HG03565 (cell line): Measurements from ENCODE around the gene ABCC3.

Source experiments
- ATAC-seq: cut with Tn5 transposase; IDR thresholded peaks from one replicate; pipeline ENCODE4 v1.9.1; 2021; ENCODE audit warnings: mild to moderate bottlenecking, moderate library complexity; ENCODE audit not compliant: unreplicated experiment

Gene ABCC3, protein sequence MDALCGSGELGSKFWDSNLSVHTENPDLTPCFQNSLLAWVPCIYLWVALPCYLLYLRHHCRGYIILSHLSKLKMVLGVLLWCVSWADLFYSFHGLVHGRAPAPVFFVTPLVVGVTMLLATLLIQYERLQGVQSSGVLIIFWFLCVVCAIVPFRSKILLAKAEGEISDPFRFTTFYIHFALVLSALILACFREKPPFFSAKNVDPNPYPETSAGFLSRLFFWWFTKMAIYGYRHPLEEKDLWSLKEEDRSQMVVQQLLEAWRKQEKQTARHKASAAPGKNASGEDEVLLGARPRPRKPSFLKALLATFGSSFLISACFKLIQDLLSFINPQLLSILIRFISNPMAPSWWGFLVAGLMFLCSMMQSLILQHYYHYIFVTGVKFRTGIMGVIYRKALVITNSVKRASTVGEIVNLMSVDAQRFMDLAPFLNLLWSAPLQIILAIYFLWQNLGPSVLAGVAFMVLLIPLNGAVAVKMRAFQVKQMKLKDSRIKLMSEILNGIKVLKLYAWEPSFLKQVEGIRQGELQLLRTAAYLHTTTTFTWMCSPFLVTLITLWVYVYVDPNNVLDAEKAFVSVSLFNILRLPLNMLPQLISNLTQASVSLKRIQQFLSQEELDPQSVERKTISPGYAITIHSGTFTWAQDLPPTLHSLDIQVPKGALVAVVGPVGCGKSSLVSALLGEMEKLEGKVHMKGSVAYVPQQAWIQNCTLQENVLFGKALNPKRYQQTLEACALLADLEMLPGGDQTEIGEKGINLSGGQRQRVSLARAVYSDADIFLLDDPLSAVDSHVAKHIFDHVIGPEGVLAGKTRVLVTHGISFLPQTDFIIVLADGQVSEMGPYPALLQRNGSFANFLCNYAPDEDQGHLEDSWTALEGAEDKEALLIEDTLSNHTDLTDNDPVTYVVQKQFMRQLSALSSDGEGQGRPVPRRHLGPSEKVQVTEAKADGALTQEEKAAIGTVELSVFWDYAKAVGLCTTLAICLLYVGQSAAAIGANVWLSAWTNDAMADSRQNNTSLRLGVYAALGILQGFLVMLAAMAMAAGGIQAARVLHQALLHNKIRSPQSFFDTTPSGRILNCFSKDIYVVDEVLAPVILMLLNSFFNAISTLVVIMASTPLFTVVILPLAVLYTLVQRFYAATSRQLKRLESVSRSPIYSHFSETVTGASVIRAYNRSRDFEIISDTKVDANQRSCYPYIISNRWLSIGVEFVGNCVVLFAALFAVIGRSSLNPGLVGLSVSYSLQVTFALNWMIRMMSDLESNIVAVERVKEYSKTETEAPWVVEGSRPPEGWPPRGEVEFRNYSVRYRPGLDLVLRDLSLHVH (N-terminal part only)

DNA sequence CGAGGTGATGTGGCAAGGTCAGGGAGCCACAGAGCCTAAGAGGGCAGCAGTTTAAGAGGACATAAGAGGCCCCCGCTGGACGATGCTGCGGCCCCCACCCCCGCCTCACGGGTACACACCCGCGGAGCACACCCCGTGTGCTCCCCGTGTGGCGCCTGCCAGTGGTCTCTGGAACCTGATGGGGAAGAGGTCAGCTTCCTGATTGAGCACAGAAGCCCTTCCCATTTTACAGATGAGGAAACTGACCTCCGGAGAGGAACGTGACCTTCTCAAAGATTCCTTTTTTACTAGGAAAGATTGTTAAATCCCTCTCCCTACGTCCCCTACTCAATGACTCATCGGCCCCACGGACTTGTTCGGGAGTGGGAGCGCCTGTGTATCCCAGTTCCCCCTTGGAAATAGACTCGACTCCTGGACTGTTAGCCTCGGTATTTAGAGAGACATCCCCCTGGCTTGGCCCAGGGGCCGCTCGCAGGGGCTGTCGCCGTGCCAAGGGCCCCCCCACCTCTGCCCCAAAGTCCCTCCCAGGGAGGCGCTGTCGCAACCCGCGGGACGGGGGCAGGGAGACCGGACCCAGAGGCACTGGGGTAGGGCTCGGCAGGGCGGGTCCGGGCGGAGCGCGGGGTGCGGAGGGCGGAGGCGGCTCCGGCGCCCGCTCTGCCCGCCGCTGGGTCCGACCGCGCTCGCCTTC is at the start of gene ABCC3:
TSS of gene ABCC3 (plus strand) at position 658 of the 691 bp plus-strand sequence. CDS start 56 bp downstream, outside the sequence.
- ATAC-seq, result no peak

DNA sequence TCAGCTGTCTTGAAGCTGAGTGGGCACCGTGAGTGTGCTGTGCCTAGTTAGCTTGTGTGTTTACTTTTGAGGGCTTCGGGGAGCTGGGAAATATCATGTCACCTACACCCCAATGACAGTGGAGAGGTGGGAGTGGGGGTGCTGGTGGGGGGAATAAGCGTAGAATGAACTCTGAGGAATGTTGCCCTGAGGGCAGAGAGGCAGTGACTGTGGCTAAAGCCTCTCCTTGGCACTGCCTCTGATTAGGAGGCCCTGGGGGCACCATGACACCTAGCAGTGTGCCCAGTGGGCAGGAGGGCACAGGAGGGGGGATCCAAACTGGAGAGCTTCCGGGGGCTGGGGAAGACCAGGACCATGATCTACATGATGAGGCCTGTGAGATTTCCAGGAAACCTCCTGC is 49.3 kb upstream of the ABCC3 start:
- ATAC-seq, result no peak

DNA sequence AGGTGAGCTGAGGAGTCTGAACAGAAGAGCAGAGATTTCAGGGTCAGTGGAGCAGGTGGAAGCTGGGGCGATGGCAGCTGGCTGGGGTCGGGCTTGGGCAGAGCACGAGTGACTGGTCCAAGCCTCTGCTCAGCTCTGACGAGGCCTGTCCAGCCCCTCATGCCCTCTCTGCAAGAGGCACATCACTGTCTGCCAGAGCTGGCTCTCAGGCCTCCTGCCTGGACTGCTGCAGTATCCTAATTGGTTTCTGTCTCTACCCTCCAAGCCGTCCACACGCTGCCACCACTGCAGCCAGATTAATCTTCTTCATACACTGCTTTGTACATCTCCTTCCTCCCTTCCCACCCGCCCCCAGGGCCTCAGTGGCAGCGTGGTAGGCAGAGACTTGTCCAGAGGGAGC is 48.8 kb upstream of the ABCC3 start:
- ATAC-seq, result no peak

DNA sequence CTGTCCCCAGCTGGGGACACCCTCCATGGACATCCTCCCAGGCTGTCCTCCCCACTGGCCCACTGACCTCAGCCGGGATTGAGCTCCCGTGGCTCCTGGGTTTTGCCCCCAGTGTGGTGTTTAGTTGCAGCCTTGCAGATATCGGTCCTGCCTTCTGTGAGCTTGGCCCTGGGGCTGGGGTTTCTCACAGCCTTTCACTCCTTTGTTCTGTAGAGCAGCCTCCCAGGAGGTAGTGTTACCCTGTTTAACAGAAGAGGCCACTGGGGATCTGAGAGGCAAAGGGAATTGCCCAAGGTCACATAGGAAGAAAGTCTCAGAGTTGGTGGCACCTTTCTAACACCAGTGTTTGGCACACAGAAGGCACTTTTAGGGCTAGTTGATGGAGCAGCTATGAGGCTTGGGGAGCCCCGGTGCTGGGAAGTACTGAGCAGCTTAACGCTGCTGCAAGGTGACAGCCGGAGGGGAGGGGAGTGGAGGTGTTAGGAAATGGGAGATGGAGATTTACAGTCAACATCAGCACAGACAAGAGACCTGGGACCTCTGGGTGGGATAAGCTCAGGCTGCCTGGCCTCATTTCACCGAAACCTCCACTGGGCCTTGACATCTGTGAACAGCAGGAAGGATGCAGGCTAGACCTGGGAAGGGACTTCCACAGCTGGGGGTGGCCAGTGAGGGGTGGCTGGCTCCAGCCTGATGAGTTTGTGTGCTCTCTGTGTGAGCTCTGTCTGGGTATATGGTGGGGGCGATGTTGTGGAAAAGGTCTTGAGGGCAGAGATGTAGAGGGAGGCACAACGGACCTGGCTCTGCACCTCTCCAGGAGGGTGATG is 48.0 kb upstream of the ABCC3 start:
- ATAC-seq, result no peak

DNA sequence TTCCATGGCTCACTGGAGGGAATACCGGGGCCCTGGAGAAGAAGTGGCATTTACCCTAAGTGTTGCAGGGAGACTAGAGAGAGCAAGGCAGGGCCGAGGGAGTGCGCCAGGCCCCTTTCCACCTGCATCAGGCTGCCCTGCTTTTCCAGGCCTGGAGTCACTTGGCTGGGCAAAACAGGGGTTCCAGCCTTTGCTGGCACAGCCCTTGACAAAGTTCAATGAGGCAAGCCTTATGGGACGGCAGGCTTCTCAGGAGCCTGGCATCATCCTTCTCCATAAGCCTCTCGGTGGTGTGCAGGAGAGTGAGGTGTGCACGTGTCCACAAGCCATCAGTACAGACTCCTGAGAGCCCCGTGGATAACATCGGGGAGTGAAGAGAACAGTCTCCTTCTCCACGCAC is 47.1 kb upstream of the ABCC3 start:
- no peak for ATAC-seq

DNA sequence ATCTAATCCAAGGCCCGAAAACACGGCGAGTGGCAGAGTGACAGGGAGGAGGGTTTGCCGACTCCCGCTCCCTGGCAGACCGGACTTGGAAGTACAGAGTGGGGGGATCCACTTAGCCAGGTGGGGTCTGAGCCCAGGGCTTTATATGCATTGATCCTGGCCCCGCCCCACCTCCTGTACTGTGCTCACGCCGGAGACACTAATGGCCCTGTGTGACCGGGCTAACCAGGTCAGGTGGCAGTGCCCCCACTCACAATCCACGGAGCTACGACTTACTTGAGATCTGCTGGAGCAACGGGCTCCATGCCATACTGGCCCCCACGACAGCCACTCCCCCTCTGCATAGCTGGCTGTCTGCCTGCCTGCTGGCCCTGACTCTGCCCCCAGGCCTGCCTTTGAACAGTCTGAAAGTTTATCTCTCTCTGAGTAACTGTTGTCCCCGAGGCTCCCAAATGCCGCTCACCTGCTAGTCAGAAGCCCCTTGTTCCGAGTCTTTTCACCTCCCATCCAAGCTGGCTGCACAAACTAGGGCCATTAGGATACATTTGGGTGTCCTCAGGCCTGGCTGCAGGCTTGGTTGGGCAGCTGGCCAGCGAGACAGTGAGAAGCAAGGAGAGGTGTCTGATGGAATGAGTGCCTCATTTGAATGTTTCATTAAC is 46.2 kb upstream of the ABCC3 start:
- no peak for ATAC-seq

DNA sequence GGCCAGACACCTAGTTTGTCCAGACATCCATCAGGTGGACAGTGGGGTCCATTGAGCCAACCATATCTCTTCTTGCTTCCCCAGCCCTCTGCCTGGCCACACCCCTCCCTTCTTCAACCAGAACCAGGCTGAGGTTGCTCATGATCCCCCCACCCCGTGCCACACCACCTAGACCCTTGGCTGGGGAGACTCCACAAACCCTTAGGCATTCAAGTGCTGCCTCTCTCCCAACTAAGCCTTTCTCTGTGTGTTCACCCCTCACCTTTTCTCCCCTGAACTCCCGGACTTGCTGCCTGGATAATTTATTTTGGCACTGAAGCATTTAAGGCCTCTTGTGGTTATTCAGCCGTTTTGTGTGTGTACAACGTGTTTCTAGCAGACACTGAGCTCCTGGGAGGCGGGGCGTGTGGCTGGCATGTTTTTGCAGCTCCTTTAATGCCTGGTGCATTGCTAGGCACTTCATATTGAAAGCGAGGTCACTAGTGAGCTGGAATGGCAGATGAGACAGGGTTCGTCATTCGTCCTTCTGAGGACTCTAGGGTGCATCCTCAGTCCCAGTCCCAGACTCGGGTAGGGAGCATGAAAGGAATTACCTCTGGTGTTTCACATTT is 45.5 kb upstream of the ABCC3 start:
- no peak for ATAC-seq

DNA sequence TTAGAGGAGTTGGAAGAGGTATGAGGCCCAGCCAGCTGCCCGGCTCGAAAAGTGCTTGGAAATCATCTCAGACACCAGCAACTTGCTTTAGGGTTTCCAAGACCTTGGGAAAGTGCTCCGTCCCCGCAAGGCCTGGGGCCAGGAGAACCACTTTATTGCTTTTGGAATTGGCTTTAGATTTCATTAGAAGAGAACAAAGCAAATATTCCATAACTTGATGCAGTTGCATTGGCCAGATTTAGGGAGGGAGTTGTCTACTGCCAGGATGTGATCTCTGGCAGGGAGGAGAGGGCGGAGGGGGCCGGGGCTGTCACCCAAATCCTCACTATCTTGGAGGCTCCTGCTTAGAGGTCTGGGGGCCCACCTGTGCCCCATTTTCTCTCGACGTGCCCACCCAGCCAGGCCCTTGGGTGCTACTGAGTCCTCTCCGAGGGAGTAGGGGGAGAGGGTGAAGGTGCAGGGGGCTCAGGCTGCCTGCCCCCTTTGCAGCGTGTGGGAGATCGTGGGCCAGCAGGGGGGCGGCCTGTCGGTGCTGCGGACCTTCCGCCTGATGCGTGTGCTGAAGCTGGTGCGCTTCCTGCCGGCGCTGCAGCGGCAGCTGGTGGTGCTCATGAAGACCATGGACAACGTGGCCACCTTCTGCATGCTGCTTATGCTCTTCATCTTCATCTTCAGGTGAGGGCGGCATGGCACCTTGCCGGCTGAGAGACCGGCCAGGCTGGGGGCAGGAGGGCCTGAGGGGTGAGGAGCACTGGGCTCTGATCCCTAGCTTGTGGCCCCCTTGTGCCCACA is 43.5 kb upstream of the ABCC3 start:
- ATAC-seq, result no peak

DNA sequence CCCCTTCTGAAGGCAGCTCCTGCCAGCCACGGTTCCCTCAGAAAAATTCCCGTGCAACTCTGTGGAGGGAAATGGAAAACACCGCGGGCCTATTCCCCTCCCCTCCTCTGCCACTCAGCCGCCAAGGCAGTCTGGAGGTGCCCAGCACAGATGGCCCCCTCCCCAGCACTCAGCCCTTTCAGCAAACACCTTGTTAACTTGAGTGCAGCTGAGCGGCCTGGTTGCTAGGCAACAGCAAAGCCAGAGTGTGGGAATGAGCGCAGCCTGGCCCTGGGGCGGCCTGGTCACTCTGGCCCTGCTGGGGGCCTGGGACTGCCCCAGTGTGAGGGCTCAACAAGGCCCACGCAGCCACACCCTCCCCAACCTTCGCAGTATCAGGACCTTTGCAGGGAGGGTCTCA is 41.4 kb upstream of the ABCC3 start:
- ATAC-seq, result no peak

DNA sequence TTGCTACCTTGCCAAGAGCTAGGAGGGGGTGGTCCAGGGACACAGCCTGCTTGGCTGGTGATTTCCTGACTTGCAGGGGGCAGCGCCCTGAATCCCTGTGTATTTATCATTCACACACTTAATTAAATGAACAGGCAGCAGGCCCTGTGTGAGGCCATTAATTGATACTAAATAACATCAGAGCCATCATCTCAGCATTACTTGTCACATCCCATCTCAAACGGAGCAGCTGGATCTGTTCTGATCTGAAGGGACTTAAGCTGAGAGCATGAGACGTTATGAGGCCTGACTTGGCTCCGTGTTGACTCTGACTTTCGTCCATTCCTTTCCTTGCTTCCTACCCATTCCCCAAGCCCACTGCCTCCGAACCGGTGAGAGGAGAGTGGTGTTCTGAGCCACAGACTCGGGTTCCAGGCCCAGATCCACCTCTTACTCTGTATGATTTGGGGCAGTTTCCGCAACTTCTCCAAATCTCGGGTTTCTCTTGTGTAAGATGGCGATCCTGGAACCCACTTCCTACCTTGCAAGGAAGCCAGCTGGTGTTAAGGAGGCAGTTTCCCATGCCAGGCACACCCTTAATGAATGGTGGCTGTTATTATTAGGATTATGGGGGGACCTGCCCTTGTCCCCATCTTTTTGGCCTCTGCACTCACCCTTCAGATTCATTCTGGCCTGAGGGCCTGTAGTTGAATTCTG is 40.4 kb upstream of the ABCC3 start:
- no peak for ATAC-seq

DNA sequence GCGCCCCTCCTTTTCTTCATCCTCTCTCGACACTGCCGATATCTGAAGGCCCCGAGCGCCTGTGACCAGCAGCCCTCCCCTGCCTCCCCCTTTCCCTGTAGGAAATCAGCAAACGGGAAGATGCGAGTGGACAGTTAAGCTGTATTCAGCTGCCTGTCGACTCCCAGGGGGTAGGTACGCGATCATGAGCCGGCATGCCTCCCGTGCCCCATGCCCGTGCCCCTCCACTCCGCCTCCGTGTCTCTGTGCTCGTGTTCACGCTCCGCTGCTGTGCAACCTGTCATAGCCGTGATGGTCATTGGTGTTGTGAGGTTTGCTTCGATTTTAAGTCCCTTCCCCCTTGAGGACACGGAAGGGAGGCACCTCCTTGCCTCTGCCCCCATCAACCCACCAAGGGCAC is 39.8 kb upstream of the ABCC3 start:
- no peak for ATAC-seq

DNA sequence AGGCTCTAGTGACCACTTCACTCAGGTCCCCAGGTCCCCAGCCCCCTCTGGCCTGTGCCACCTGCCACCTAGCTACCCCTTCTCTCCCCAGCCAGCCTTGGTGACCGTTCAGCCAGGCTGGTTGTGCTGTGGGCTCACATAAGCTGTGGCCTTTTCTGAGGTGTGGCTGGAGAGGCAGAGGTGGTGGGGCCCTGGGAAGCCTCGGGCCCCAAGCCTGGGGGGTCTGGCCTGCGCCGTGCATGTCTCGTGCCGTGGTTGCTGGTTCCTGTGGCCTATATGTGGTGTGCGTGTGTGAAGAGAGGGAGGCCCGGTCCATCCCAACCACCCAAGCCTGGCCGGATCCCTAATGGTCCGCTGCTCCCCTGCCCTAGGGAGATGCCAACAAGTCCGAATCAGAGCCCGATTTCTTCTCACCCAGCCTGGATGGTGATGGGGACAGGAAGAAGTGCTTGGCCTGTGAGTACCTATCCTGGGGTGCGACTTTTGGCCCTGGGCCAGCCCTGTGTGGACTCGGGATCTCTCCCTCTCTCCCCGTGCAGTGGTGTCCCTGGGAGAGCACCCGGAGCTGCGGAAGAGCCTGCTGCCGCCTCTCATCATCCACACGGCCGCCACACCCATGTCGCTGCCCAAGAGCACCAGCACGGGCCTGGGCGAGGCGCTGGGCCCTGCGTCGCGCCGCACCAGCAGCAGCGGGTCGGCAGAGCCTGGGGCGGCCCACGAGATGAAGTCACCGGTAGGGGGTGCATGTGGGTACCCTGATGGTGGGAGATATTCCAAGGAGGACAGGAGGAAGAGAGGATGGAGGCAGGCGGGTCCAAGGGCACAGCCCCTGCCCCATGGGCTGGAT is 38.3 kb upstream of the ABCC3 start:
- no peak for ATAC-seq

DNA sequence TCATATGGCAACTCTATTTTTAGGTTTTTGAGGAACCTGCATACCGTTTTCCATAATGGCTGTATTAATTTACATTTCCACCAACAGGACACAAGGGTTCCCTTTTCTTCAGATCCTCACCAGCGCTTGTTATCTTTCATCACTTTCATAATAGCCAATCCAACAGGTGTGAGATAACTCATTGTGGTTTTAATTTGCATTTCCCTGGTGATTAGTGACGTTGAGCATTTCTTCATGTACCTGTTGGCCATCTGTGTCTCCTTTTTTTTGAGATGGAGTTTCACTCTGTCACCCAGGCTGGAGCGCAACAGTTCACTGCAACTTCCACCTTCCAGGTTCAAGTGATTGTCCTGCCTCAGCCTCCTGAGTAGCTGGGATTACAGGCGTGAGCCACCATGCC is 36.2 kb upstream of the ABCC3 start:
- ATAC-seq, result no peak

DNA sequence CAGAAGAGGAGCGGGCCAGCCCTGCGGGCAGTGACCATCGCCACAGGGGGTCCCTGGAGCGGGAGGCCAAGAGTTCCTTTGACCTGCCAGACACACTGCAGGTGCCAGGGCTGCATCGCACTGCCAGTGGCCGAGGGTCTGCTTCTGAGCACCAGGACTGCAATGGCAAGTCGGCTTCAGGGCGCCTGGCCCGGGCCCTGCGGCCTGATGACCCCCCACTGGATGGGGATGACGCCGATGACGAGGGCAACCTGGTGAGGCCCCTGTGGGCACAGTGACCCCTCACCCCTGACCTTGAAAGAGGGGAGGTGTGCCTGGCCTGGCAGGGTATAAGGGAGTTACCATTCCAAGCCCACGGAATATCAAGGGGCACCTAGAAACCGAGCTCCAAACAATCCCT is 35.1 kb upstream of the ABCC3 start:
- no peak for ATAC-seq

DNA sequence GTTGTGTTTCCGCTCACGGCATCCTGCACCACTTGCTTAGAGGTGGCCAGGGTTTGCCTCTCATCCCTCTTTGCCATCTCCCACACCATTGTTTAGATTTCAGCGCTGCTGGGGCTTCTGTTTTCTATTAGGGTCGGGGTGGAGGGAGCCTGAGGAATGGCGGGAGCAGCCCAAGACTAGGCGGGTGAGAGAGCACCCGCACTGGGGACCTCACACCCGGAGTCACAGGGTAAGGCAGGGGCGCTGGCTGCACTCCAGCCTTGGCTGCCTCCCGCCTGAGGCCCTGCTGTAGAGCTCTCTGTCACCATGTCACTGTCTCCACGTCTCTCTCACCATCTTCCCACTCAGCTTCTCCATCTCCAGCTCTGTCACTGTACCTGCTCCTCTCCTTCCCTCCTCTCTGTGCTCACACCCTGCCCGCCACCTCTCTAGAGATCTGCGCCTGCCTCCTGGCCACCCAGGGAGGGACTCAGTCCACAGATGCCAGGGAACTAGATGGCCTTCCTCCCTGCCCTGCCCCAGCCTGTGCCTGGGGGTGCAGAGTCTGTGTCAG is 32.8 kb upstream of the ABCC3 start:
- ATAC-seq, result no peak

DNA sequence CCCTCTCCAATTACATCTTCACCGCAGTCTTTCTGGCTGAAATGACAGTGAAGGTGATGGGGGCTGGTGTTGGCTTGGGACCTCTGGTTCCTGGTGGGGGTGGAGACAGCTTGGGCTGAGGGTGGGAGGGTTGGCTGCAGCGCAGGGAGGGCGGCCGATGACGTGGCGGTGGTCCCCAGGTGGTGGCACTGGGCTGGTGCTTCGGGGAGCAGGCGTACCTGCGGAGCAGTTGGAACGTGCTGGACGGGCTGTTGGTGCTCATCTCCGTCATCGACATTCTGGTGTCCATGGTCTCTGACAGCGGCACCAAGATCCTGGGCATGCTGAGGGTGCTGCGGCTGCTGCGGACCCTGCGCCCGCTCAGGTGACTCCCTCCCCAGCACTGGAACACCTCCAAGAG is 31.8 kb upstream of the ABCC3 start:
- no peak for ATAC-seq
